A549 (cell line): ENCODE measurements around the gene ANO9. TPM values are rescaled to one million over a fixed set of nuclear protein-coding genes. Genes with fewer than 3 reads are reported as not detected.

Source experiments
- ATAC-seq, 2 experiments: fragments of 200-7000 bp in 1 of 2; fragments of >200 bp in 1 of 2; cut with Nextera tagmentation in 1 of 2; cut with Tn5 transposase in 1 of 2; 3 replicates each; pipeline versions ENCODE4 v1.8.0 to v1.9.1; 2018 to 2020; ENCODE audit warnings: mild to moderate bottlenecking in 1 of 2, moderate library complexity in 1 of 2
- CTCF ChIA-PET: fragments of 300-600 bp; sonication (Branson Sonifier 250); formaldehyde crosslinking; extraction: SDS; loops from one replicate; lab custom pipeline; 2021; ENCODE audit warnings: antibody characterized with exemption, inconsistent platforms; lab: Yijun Ruan, JAX
- POLR2A ChIA-PET: fragments of 350-600 bp; formaldehyde crosslinking; extraction: SDS; loops from one replicate; lab custom pipeline; 2021; ENCODE audit warnings: antibody characterized with exemption, inconsistent platforms; lab: Yijun Ruan, JAX
- DNase-seq, 2 experiments: peaks; one replicate each; pipeline versions ENCODE4 v3.0.0 to v3.0.0-alpha.2; 2011 to 2016; ENCODE audit warnings: low read depth in 1 of 2, low spot score in 1 of 2
- FAIRE-seq: peaks from 2 replicates; lab custom pipeline; 2011; peaks lifted over from hg19 to GRCh38; lab: Jason Lieb, UNC
- H3K27ac ChIP-seq, 2 experiments: fragments of >200 bp; sonication (Bioruptor Twin); formaldehyde crosslinking; 3 replicates each; pipeline ENCODE4 v1.5.1; 2016 to 2017
- H3K4me1 ChIP-seq: fragments of >200 bp; sonication (Bioruptor Twin); formaldehyde crosslinking; 3 replicates; pipeline ENCODE4 v1.6.1; 2016
- H3K4me2 ChIP-seq: fragments of >200 bp; sonication (Bioruptor Twin); formaldehyde crosslinking; 3 replicates; pipeline ENCODE4 v1.6.1; 2016
- H3K4me3 ChIP-seq: fragments of >200 bp; sonication (Bioruptor Twin); formaldehyde crosslinking; 3 replicates; pipeline ENCODE4 v1.5.1; 2016
- H3K9me3 ChIP-seq: fragments of >200 bp; sonication (Bioruptor Twin); formaldehyde crosslinking; 3 replicates; pipeline ENCODE4 v1.6.1; 2016
- CBX2 ChIP-seq: fragments of 200-600 bp; sonication (generic); IDR thresholded peaks from 2 replicates; pipeline ENCODE4 v1.6.1; 2016; ENCODE audit warnings: low read depth, mild to moderate bottlenecking, borderline replicate concordance
- CEBPB ChIP-seq, 2 experiments: fragments of >200 bp in 1 of 2; sonication (Bioruptor Twin) in 1 of 2; formaldehyde crosslinking in 1 of 2; IDR thresholded peaks; 2 replicates each; pipeline ENCODE4 v1.6.1; 2012 to 2016
- CHD2 ChIP-seq: fragments of 150-350 bp; IDR thresholded peaks from 2 replicates; pipeline ENCODE4 v1.6.1; 2014; ENCODE audit warnings: low read length; ENCODE audit not compliant: partially characterized antibody
- EHMT2 ChIP-seq: fragments of 200-600 bp; sonication (generic); IDR thresholded peaks from 2 replicates; pipeline ENCODE4 v1.6.1; 2016; ENCODE audit warnings: antibody characterized with exemption, low read depth, mild to moderate bottlenecking, moderate library complexity
- ESRRA ChIP-seq: fragments of 150-350 bp; IDR thresholded peaks from 2 replicates; pipeline ENCODE4 v1.6.1; 2014; ENCODE audit warnings: mild to moderate bottlenecking, low read length, borderline replicate concordance
- FOSB ChIP-seq: fragments of 250-450 bp; sonication (Bioruptor Pico); IDR thresholded peaks from 2 replicates; pipeline ENCODE4 v1.5.0; 2020; ENCODE audit warnings: mild to moderate bottlenecking, moderate library complexity
- FOSL2 ChIP-seq, 2 experiments: fragments of 450-650 bp in 1 of 2; fragments of >200 bp in 1 of 2; sonication (Bioruptor Twin) in 1 of 2; formaldehyde crosslinking; IDR thresholded peaks; 2 replicates each; pipeline versions ENCODE4 v1.5.0 to v1.6.1; 2016 to 2020; ENCODE audit warnings: mild to moderate bottlenecking in 1 of 2, moderate library complexity in 1 of 2
- GATA3 ChIP-seq: IDR thresholded peaks from 2 replicates; pipeline ENCODE4 v1.6.1; 2012; ENCODE audit warnings: borderline replicate concordance
- HDAC2 ChIP-seq: fragments of 200-600 bp; sonication (generic); IDR thresholded peaks from 2 replicates; pipeline ENCODE4 v1.6.1; 2016
- HEYL ChIP-seq: fragments of 250-450 bp; sonication (Bioruptor Pico); IDR thresholded peaks from 2 replicates; pipeline ENCODE4 v1.8.0; 2021; ENCODE audit warnings: mild to moderate bottlenecking, moderate library complexity
- JUNB ChIP-seq: fragments of >200 bp; sonication (Bioruptor Twin); formaldehyde crosslinking; IDR thresholded peaks from 2 replicates; pipeline ENCODE4 v1.6.1; 2016
- MAFK ChIP-seq: fragments of 450-650 bp; IDR thresholded peaks from 2 replicates; pipeline ENCODE4 v1.6.1; 2014; ENCODE audit not compliant: partially characterized antibody
- MYC ChIP-seq: IDR thresholded peaks from 2 replicates; pipeline ENCODE4 v1.6.1; 2012; ENCODE audit warnings: mild to moderate bottlenecking, inconsistent platforms, low read length, improper control_type of control experiment, borderline replicate concordance
- NFE2L2 ChIP-seq: fragments of 150-350 bp; conservative IDR thresholded peaks from 2 replicates; pipeline ENCODE4 v1.6.1; 2014; ENCODE audit warnings: low read length
- NPAS2 ChIP-seq: fragments of 250-450 bp; sonication (Bioruptor Pico); IDR thresholded peaks from 2 replicates; pipeline ENCODE4 v1.8.0; 2022; ENCODE audit warnings: mild to moderate bottlenecking, moderate library complexity, borderline replicate concordance
- POLR2A ChIP-seq: IDR thresholded peaks from 2 replicates; pipeline ENCODE4 v1.6.1; 2012; ENCODE audit warnings: mild to moderate bottlenecking, low read length
- POLR2AphosphoS2 ChIP-seq: conservative IDR thresholded peaks from 2 replicates; pipeline ENCODE4 v1.6.1; 2012; ENCODE audit warnings: low read length, improper control_type of control experiment, inconsistent platforms
- RARB ChIP-seq: fragments of 250-450 bp; sonication (Bioruptor Pico); IDR thresholded peaks from 2 replicates; pipeline ENCODE4 v1.8.0; 2021; ENCODE audit warnings: mild to moderate bottlenecking, moderate library complexity
- RCOR1 ChIP-seq: fragments of 150-350 bp; IDR thresholded peaks from 2 replicates; pipeline ENCODE4 v1.6.1; 2014; ENCODE audit warnings: antibody characterized with exemption, low read length, low read depth
- RFX5 ChIP-seq: fragments of 450-650 bp; IDR thresholded peaks from 2 replicates; pipeline ENCODE4 v1.7.1; 2014; ENCODE audit warnings: antibody characterized with exemption, mild to moderate bottlenecking, moderate library complexity
- RNF2 ChIP-seq: fragments of 200-600 bp; sonication (generic); IDR thresholded peaks from 2 replicates; pipeline ENCODE4 v1.6.1; 2016; ENCODE audit warnings: low read depth, mild to moderate bottlenecking, antibody characterized with exemption, moderate library complexity, borderline replicate concordance
- SMC3 ChIP-seq: fragments of >200 bp; sonication (Bioruptor Twin); formaldehyde crosslinking; IDR thresholded peaks from 3 replicates; pipeline ENCODE4 v1.6.1; 2018; ENCODE audit warnings: inconsistent platforms
- TFCP2L1 ChIP-seq: fragments of 250-450 bp; sonication (Bioruptor Pico); IDR thresholded peaks from 2 replicates; pipeline ENCODE4 v1.5.0; 2021; ENCODE audit warnings: mild to moderate bottlenecking
- TP53 ChIP-seq: fragments of 250-450 bp; sonication (Bioruptor Pico); IDR thresholded peaks from 2 replicates; pipeline ENCODE4 v1.5.0; 2021; ENCODE audit warnings: mild to moderate bottlenecking, moderate library complexity
- ZC3H11A ChIP-seq: fragments of 450-650 bp; IDR thresholded peaks from 2 replicates; pipeline ENCODE4 v1.6.1; 2014; ENCODE audit warnings: antibody characterized with exemption, mild to moderate bottlenecking
- ZNF302 ChIP-seq: fragments of 250-450 bp; sonication (Bioruptor Pico); IDR thresholded peaks from 2 replicates; pipeline ENCODE4 v1.9.0; 2021; ENCODE audit warnings: inconsistent platforms, mild to moderate bottlenecking, moderate library complexity
- ZSCAN20 ChIP-seq: fragments of 250-450 bp; sonication (Bioruptor Pico); IDR thresholded peaks from 2 replicates; pipeline ENCODE4 v1.8.0; 2022; ENCODE audit warnings: mild to moderate bottlenecking, moderate library complexity
- WGBS: methylation state at CpG from one replicate; pipeline ENCODE4 v1.1.6; 2017; ENCODE audit errors: missing lambda C conversion rate; 5-methylcytosine and 5-hydroxymethylcytosine counted together
- polyA plus RNA-seq, 4 experiments: library from polyadenylated mRNA; depleted of rRNA in 3 of 4; stranded (reverse); fragments of >200 nt; fragmentation: RNase III in 1 of 4; extraction: RNeasy Plus Mini Kit Qiagen cat#74134 plus additional on column Dnase treatment in 1 of 4; gene quantifications; 2 replicates in 3 of 4; 3 replicates in 1 of 4; pipeline ENCODE4 v1.2.3, GENCODE V29; 2011 to 2017
- TF ChIP-seq, protein P1 (sequence below): fragments of >200 bp; sonication (Bioruptor Twin); formaldehyde crosslinking; IDR thresholded peaks from 3 replicates; pipeline ENCODE4 v1.5.1; 2016
- TF ChIP-seq, protein P2 (sequence below): IDR thresholded peaks from 2 replicates; pipeline ENCODE4 v1.6.1; 2012; ENCODE audit warnings: low read depth, borderline replicate concordance
- TF ChIP-seq, protein P3 (sequence below): fragments of 250-450 bp; sonication (Bioruptor Pico); IDR thresholded peaks from 2 replicates; pipeline ENCODE4 v1.5.0; 2020; ENCODE audit warnings: low read depth, mild to moderate bottlenecking, moderate library complexity
- TF ChIP-seq, protein P4 (sequence below): IDR thresholded peaks from 2 replicates; pipeline ENCODE4 v1.6.1; 2012

The ANO9 gene
- polyA plus RNA-seq, 2 of the 4 experiments (the other 2 are of a cell fraction), result 0.50 to 0.66 TPM

DNA sequence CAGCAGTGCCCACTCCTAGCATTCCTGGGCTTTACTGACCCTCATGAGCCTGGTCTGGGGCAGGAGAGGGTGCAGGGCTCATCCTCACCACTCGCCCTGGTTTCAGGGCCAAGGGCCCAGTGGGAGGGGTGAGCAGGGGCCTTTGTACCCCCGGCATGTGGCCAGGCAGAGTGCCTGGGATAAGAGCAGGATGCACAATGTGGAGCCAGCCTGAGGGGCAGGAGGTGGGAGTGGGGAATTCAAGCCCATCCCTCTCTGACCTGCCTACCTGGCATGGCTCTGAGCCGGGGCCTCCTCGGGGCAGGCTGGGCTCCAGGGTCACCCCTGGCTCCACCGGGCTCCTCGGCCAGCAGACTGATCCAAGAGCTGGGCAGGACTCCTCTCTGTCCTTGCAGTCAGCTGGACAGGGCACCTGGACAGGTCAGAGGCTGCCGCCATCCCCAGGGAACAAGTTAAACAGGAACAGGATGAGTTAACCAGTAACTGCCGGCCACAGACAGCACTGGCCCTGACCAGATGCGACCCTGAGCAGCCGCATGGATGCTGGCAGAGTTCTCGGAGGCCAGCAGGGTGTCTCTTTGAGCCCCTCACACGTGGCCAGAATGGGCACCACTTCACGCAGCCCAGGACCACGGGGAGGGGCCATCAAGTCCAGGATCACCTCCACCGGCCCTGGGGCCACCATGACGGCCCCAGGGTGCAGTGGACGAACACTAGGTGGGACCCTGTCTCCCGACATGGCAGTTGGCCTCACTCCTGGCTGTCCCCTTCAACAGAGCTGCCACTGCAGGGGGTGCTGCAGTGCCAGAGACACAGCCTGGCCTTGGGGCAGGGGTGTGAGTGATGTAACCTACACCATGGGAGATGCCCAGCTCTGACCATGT, 32.0 kb downstream of the ANO9 start:
- ChIA-PET POLR2A (interaction anchor here (0.6 kb wide), 1 partner anchor 38 kb away, joined by 3 read pairs; no protein-coding TSS in a partner anchor), CTCF (interaction anchor here (1.1 to 9.0 kb wide), 2 partner anchors 26 to 41 kb away, joined by 3 to 112 read pairs; partner anchors contain the start of gene PTDSS2)
- no peak for TF ChIP-seq RCOR1
- TF ChIP-seq JUNB, result no peak
- no peak for TF ChIP-seq MYC
- no peak for TF ChIP-seq HDAC2
- TF ChIP-seq HEYL (CRISPR knock-in tag), result no peak
- no peak for TF ChIP-seq POLR2AphosphoS2
- no peak for TF ChIP-seq POLR2A
- no peak for TF ChIP-seq EHMT2
- TF ChIP-seq CEBPB (IDR thresholded peaks at IDR 0.05), result no peak
- no peak for TF ChIP-seq ESRRA
- no peak for TF ChIP-seq TFCP2L1
- TF ChIP-seq CBX2, result no peak
- TF ChIP-seq FOSB (CRISPR knock-in tag), result no peak
- TF ChIP-seq RARB, result no peak
- no peak for TF ChIP-seq FOSL2 (IDR thresholded peaks at IDR 0.05)
- TF ChIP-seq FOSL2 (CRISPR knock-in tag; IDR thresholded peaks at IDR 0.05), result no peak
- TF ChIP-seq RFX5, result no peak
- TF ChIP-seq GATA3, result no peak
- TF ChIP-seq MAFK, result no peak
- TF ChIP-seq, protein P1, sequence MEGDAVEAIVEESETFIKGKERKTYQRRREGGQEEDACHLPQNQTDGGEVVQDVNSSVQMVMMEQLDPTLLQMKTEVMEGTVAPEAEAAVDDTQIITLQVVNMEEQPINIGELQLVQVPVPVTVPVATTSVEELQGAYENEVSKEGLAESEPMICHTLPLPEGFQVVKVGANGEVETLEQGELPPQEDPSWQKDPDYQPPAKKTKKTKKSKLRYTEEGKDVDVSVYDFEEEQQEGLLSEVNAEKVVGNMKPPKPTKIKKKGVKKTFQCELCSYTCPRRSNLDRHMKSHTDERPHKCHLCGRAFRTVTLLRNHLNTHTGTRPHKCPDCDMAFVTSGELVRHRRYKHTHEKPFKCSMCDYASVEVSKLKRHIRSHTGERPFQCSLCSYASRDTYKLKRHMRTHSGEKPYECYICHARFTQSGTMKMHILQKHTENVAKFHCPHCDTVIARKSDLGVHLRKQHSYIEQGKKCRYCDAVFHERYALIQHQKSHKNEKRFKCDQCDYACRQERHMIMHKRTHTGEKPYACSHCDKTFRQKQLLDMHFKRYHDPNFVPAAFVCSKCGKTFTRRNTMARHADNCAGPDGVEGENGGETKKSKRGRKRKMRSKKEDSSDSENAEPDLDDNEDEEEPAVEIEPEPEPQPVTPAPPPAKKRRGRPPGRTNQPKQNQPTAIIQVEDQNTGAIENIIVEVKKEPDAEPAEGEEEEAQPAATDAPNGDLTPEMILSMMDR, result no peak
- no peak for TF ChIP-seq NPAS2 (CRISPR knock-in tag)
- FAIRE-seq (no peak), DNase-seq (no peak), ATAC-seq (peak in 1 of 2 experiments; percentile 1; a peak in 1 of 6 replicates)
- Histone ChIP-seq H3K4me3 (no peak overlapping the region), H3K27ac (peak overlapping the region in 1 of 2 experiments; percentile 66; a peak in 3 of 6 replicates), H3K9me3 (no peaks in the 10 kb centered on the region), H3K4me1 (peaks cover 40% of the 10 kb centered on the region), H3K4me2 (peak overlapping the region; percentile 22; the same call in 2 of the 3 replicates)
- WGBS, result 43% methylated on average over 16 of the region's 18 CpGs

DNA sequence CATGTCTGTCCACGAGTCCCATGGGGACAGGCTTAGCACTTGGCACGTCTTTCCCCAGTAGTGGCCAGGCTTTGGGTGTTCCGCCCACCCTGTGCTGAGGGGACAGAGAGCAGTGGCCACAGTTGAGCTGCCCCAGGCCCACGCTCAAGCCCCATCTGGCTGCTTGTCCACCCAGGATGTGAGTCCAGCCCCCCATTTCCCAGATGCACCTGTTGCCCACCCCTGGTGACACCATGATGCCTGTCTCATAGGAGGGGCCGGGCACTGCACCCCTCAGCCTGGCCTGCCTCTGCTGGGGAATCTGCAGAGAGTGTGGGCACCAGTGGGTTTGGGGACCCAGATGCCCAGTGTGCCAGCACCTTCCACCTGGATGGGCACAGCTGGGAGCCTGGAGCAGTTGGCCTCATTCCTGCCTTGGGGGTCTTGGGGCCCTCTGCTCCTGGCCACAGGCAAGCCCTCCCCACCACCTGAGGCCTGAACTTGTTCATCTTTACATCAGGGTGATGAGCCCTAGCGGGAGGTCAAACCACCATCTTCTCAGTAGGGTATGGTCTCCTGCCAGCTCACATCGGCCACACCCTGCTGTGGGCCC, 32.7 kb downstream of the ANO9 start:
- H3K4me3 ChIP-seq, result no peak overlapping the region
- DNase-seq (no peak), FAIRE-seq (no peak), ATAC-seq (no peak)
- TF ChIP-seq MAFK (no peak), SMC3 (no peak), ZSCAN20 (no peak), CHD2 (no peak), ZC3H11A (no peak), NFE2L2 (no peak), EHMT2 (no peak), HEYL (CRISPR knock-in tag) (no peak), GATA3 (no peak), MYC (no peak), RNF2 (no peak), JUNB (no peak), ZNF302 (CRISPR knock-in tag) (no peak), TP53 (CRISPR knock-in tag) (no peak), HDAC2 (no peak)
- TF ChIP-seq, protein P2, sequence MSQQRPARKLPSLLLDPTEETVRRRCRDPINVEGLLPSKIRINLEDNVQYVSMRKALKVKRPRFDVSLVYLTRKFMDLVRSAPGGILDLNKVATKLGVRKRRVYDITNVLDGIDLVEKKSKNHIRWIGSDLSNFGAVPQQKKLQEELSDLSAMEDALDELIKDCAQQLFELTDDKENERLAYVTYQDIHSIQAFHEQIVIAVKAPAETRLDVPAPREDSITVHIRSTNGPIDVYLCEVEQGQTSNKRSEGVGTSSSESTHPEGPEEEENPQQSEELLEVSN, result no peak
- TF ChIP-seq, protein P3, sequence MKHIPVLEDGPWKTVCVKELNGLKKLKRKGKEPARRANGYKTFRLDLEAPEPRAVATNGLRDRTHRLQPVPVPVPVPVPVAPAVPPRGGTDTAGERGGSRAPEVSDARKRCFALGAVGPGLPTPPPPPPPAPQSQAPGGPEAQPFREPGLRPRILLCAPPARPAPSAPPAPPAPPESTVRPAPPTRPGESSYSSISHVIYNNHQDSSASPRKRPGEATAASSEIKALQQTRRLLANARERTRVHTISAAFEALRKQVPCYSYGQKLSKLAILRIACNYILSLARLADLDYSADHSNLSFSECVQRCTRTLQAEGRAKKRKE, result no peak
- TF ChIP-seq, protein P4, sequence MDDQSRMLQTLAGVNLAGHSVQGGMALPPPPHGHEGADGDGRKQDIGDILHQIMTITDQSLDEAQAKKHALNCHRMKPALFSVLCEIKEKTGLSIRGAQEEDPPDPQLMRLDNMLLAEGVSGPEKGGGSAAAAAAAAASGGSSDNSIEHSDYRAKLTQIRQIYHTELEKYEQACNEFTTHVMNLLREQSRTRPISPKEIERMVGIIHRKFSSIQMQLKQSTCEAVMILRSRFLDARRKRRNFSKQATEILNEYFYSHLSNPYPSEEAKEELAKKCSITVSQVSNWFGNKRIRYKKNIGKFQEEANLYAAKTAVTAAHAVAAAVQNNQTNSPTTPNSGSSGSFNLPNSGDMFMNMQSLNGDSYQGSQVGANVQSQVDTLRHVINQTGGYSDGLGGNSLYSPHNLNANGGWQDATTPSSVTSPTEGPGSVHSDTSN, result no peak
- peaks cover 40% of the 10 kb centered on the region for H3K4me1 ChIP-seq
- no peak overlapping the region for H3K4me2 ChIP-seq
- H3K9me3 ChIP-seq, result no peaks in the 10 kb centered on the region
- WGBS, result 100% methylated on average over 2 of the region's 7 CpGs
- H3K27ac ChIP-seq, result peak overlapping the region in 1 of 2 experiments; percentile 66; a peak in 3 of 6 replicates
- CTCF ChIA-PET, result interaction anchor here (9.0 kb wide), 1 partner anchor 42 kb away, joined by 112 read pairs; the partner anchor contains the start of gene PTDSS2
- POLR2A ChIA-PET, result no interaction called here
